CD4-positive, alpha-beta T cell treated with Interleukin-10 for 1 hour (primary cell): ENCODE data around the gene OR2F2.

Source experiments
- DNase-seq: peaks from one replicate; pipeline ENCODE4 v3.0.0-alpha.2; 2020

The OR2F2 gene

GRCh38 chr7:143934526-143935325, at the start of gene OR2F2:
Gene OR2F2 (plus strand): TSS chr7:143935233. CDS start chr7:143935233, 0 bp downstream.
- no peak for DNase-seq

- no peak for DNase-seq
Observed at GRCh38 chr7:143885951-143886350, 49.1 kb upstream of the OR2F2 start.

GRCh38 chr7:143886826-143887477, 48.1 kb upstream of the OR2F2 start:
- no peak for DNase-seq

- DNase-seq, result no peak
Observed at GRCh38 chr7:143889068-143889467, 46.0 kb upstream of the OR2F2 start.

GRCh38 chr7:143890558-143890957, 44.5 kb upstream of the OR2F2 start:
- DNase-seq, result no peak

GRCh38 chr7:143891457-143891856, 43.6 kb upstream of the OR2F2 start:
- no peak for DNase-seq

GRCh38 chr7:143892527-143893300, 42.3 kb upstream of the OR2F2 start:
- DNase-seq, result peak; percentile 59

GRCh38 chr7:143896667-143897066, 38.4 kb upstream of the OR2F2 start:
- no peak for DNase-seq

- DNase-seq, result no peak
Observed at GRCh38 chr7:143898810-143899209, 36.2 kb upstream of the OR2F2 start.

GRCh38 chr7:143900230-143900766, 34.7 kb upstream of the OR2F2 start:
- no peak for DNase-seq

- no peak for DNase-seq
Observed at GRCh38 chr7:143901332-143901667, 33.7 kb upstream of the OR2F2 start.

- peak; percentile 90 for DNase-seq
Observed at GRCh38 chr7:143901668-143902331, 33.2 kb upstream of the OR2F2 start, which contains the start of gene TCAF1. Gene TCAF1 (minus strand): TSS chr7:143902176. CDS start chr7:143876608, 25,568 bp downstream.

- DNase-seq, result peak; percentile 6
Observed at GRCh38 chr7:143902332-143902899, 32.6 kb upstream of the OR2F2 start.

GRCh38 chr7:143905509-143905908, 29.5 kb upstream of the OR2F2 start:
- DNase-seq, result no peak

GRCh38 chr7:143906151-143906550, 28.9 kb upstream of the OR2F2 start:
- no peak for DNase-seq

- DNase-seq, result no peak
Observed at GRCh38 chr7:143906895-143907294, 28.1 kb upstream of the OR2F2 start.

- DNase-seq, result no peak
Observed at GRCh38 chr7:143908120-143908519, 26.9 kb upstream of the OR2F2 start.

- DNase-seq, result no peak
Observed at GRCh38 chr7:143909863-143910262, 25.2 kb upstream of the OR2F2 start.

- no peak for DNase-seq
Observed at GRCh38 chr7:143910473-143911248, 24.4 kb upstream of the OR2F2 start.

GRCh38 chr7:143913945-143914615, 21.0 kb upstream of the OR2F2 start:
- DNase-seq, result no peak
